OCI-LY3 (cell line): ENCODE data around the gene PEX7.

ENCODE experiments used
- H2AFZ ChIP-seq: fragments of 200-600, 300-600 bp; shearing (Covaris generic); 2 replicates; pipeline ENCODE4 v1.6.0; 2014; ENCODE audit warnings: antibody characterized with exemption, low read depth, low read length
- H3K27ac ChIP-seq: fragments of 200-600, 300-600 bp; sonication (generic); 2 replicates; pipeline ENCODE4 v1.5.1; 2014; ENCODE audit warnings: mild to moderate bottlenecking, low read length, moderate library complexity, mixed read lengths
- H3K27me3 ChIP-seq: fragments of 200-600, 300-600 bp; sonication (generic); 2 replicates; pipeline ENCODE4 v1.6.1; 2014; ENCODE audit warnings: low read depth, low read length, mixed read lengths
- H3K36me3 ChIP-seq: fragments of 200-600, 300-600 bp; sonication (generic); replicated peaks from 2 replicates; pipeline ENCODE3; 2014; ENCODE audit warnings: low read depth, low read length, mixed read lengths
- H3K4me1 ChIP-seq: fragments of 300-600, 200-600 bp; sonication (generic); 2 replicates; pipeline ENCODE4 v1.6.1; 2014; ENCODE audit warnings: low read length, mixed read lengths
- H3K4me2 ChIP-seq: fragments of 200-600, 300-600 bp; sonication (generic); 2 replicates; pipeline ENCODE4 v1.6.1; 2014; ENCODE audit warnings: low read length, mixed read lengths
- H3K4me3 ChIP-seq: fragments of 300-600, 200-600 bp; sonication (generic); 2 replicates; pipeline ENCODE4 v1.5.1; 2014; ENCODE audit warnings: antibody characterized with exemption, mild to moderate bottlenecking, low read length, moderate library complexity
- H3K79me2 ChIP-seq: fragments of 300-600, 200-600 bp; shearing (Covaris generic); 2 replicates; pipeline ENCODE4 v1.6.1; 2014; ENCODE audit warnings: mild to moderate bottlenecking, low read length, mixed read lengths
- H3K9ac ChIP-seq: fragments of 300-600, 200-600 bp; shearing (Covaris generic); 2 replicates; pipeline ENCODE4 v1.6.0; 2014; ENCODE audit warnings: mild to moderate bottlenecking, low read length, moderate library complexity
- H3K9me3 ChIP-seq: fragments of 200-600, 300-600 bp; shearing (Covaris generic); 2 replicates; pipeline ENCODE4 v1.6.1; 2014; ENCODE audit warnings: low read length, mixed read lengths; ENCODE audit not compliant: insufficient read depth
- H4K20me1 ChIP-seq: fragments of 200-600, 300-600 bp; sonication (generic); 2 replicates; pipeline ENCODE4 v1.6.1; 2016; ENCODE audit warnings: low read length, mixed read lengths; ENCODE audit not compliant: insufficient read depth
- EZH2phosphoT487 ChIP-seq: fragments of 200-600 bp; shearing (Covaris generic); IDR thresholded peaks from 2 replicates; pipeline ENCODE4 v1.6.1; 2018; ENCODE audit warnings: antibody characterized with exemption, mixed run types, low read depth
- TF ChIP-seq, protein P1 (sequence below): fragments of 200-600, 300-600 bp; sonication (generic); IDR thresholded peaks from 2 replicates; pipeline ENCODE4 v1.5.1; 2014; ENCODE audit warnings: antibody characterized with exemption, low read length, low read depth

The PEX7 gene

DNA sequence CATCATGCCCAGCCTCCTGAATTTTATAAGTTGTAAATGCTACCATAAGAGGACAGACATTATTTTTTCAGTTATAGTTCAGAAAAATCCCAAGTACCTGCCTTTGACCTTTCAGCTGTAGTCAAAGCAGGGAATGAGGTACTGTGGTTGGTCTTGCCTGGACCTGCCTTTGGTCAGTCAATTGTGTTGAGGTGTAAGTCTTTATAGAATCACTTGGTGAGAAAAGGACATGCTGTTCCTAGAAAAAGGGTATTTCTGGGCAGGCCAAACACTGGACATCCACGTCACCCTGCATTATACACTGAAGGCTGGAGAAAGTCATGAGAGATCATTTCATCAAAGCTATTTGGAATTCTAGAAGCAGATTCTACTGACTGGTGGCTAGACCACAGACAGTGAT, 40.3 kb downstream of the PEX7 start:
- no peaks in the 10 kb centered on the region for H3K79me2 ChIP-seq
- no peak overlapping the region for H3K4me2 ChIP-seq
- no peaks in the 10 kb centered on the region for H3K4me1 ChIP-seq
- no peak overlapping the region for H3K4me3 ChIP-seq
- H3K36me3 ChIP-seq: no peaks in the 10 kb centered on the region
- no peaks in the 10 kb centered on the region for H3K9me3 ChIP-seq
- no peaks in the 10 kb centered on the region for H4K20me1 ChIP-seq
- TF ChIP-seq, protein P1, sequence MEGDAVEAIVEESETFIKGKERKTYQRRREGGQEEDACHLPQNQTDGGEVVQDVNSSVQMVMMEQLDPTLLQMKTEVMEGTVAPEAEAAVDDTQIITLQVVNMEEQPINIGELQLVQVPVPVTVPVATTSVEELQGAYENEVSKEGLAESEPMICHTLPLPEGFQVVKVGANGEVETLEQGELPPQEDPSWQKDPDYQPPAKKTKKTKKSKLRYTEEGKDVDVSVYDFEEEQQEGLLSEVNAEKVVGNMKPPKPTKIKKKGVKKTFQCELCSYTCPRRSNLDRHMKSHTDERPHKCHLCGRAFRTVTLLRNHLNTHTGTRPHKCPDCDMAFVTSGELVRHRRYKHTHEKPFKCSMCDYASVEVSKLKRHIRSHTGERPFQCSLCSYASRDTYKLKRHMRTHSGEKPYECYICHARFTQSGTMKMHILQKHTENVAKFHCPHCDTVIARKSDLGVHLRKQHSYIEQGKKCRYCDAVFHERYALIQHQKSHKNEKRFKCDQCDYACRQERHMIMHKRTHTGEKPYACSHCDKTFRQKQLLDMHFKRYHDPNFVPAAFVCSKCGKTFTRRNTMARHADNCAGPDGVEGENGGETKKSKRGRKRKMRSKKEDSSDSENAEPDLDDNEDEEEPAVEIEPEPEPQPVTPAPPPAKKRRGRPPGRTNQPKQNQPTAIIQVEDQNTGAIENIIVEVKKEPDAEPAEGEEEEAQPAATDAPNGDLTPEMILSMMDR: no peak
- no peak for TF ChIP-seq EZH2phosphoT487
- H3K27me3 ChIP-seq: no peaks in the 10 kb centered on the region
- H3K9ac ChIP-seq: no peak overlapping the region
- no peak overlapping the region for H3K27ac ChIP-seq
- H2AFZ ChIP-seq: no peak overlapping the region

DNA sequence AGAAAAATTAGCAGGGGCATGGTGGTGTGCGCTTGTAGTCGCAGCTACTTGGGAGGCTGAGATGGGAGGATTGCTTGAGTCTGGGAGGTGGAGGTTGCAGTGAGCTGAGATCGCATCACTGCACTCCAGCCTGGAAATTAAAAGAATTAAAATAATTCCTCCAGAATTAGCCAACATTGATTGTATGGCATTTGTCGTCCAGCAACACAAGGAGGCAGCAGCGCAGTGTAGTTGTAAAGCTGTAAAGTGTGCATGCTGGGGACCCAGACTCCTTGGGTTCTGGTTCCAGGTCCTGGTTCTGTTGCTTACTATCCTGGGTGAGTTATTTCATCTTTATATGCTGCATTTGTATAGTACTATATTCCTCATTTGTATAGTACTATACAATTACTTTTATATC, 41.4 kb downstream of the PEX7 start:
- no peaks in the 10 kb centered on the region for H3K36me3 ChIP-seq
- no peaks in the 10 kb centered on the region for H3K4me1 ChIP-seq
- no peaks in the 10 kb centered on the region for H3K9me3 ChIP-seq
- H3K4me3 ChIP-seq: no peak overlapping the region
- H4K20me1 ChIP-seq: no peaks in the 10 kb centered on the region
- no peak overlapping the region for H2AFZ ChIP-seq
- no peak overlapping the region for H3K4me2 ChIP-seq
- no peaks in the 10 kb centered on the region for H3K27me3 ChIP-seq
- H3K79me2 ChIP-seq: no peaks in the 10 kb centered on the region
- no peak overlapping the region for H3K9ac ChIP-seq
- TF ChIP-seq, protein P1: no peak
- no peak for TF ChIP-seq EZH2phosphoT487
- no peak overlapping the region for H3K27ac ChIP-seq

DNA sequence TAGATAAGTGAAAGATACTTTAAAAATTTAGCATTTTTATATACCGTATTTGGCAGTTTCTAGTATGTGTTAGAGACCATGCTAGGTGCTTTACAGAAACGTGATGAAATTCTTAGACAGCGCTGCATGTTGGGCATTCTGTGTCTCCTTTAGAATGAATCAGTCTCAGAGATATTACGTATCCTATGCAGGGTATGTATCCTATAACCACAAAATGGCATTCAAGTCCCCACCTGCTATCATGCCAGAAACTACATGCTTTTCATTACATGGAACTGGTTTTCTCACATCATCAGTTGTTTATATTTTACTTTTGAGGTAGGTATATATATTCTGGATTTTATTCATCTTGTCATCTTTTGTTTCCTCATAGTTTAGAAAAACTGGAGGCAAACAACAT, 42.3 kb downstream of the PEX7 start:
- no peak overlapping the region for H2AFZ ChIP-seq
- H4K20me1 ChIP-seq: no peaks in the 10 kb centered on the region
- H3K27me3 ChIP-seq: no peaks in the 10 kb centered on the region
- H3K4me2 ChIP-seq: no peak overlapping the region
- no peak for TF ChIP-seq EZH2phosphoT487
- TF ChIP-seq, protein P1: no peak
- H3K27ac ChIP-seq: no peak overlapping the region
- H3K79me2 ChIP-seq: no peaks in the 10 kb centered on the region
- H3K9ac ChIP-seq: no peak overlapping the region
- H3K9me3 ChIP-seq: no peaks in the 10 kb centered on the region
- H3K4me3 ChIP-seq: no peak overlapping the region
- no peaks in the 10 kb centered on the region for H3K36me3 ChIP-seq
- H3K4me1 ChIP-seq: no peaks in the 10 kb centered on the region

DNA sequence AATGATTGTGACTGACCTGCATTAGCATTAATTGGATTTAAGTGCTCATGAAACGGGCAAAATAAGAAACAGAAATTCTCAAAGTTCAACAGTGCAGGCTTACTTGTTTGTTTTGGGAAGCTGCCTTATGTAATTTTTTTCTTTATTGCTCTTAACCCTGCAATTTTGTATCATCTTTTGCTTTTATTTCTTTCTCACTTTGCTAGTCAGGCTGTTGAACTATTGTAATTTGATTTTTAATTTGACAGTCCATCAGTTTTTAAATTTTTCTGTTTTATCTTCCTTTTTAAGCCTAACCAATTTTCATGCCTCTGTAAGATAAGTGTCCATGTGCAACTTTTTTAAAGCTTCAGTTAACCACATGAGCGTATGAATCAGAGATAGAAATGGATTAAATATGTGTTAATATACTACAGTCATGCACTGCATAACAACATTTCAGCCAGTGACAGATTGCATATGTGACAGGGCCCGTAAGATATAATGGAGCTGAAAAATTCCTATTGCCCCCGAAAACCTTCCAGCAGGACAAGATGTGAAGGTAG, 44.6 kb downstream of the PEX7 start:
- no peaks in the 10 kb centered on the region for H3K4me1 ChIP-seq
- H3K9ac ChIP-seq: no peak overlapping the region
- H2AFZ ChIP-seq: no peak overlapping the region
- no peaks in the 10 kb centered on the region for H3K9me3 ChIP-seq
- H3K79me2 ChIP-seq: no peaks in the 10 kb centered on the region
- no peaks in the 10 kb centered on the region for H4K20me1 ChIP-seq
- TF ChIP-seq, protein P1: no peak
- TF ChIP-seq EZH2phosphoT487: no peak
- no peak overlapping the region for H3K4me3 ChIP-seq
- H3K4me2 ChIP-seq: no peak overlapping the region
- no peaks in the 10 kb centered on the region for H3K36me3 ChIP-seq
- no peaks in the 10 kb centered on the region for H3K27me3 ChIP-seq
- no peak overlapping the region for H3K27ac ChIP-seq
